ENCODE data around the gene CDCP1.
"Not testable (repeated sequence)": the region's sequence is repeated elsewhere in the genome, so short reads cannot be mapped to it uniquely, and the experiment has no call there.

Gene CDCP1

DNA sequence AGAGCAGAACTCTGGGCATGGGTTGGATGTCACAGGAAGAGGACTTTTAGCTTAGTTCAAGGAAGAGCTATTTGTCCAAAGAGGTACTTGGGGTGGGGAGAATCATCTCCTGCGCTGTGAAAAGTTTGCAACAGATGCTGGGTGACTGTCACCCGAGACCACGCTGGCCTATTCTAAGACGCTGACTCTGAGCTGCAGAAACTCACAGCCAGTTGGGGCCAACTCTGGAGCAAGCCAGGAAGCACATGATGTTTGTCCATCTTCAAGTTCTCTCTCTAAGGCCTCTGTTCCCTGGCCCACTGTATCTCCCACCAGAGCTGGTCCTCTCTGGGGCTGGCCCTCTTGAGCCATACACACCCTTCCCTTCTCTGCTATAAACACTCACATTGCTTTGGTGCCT, 17.9 kb upstream of the CDCP1 start:
- Histone ChIP-seq H3K9me3 (no peaks in the 10 kb centered on the region), H3K4me1 (peaks cover 9% of the 10 kb centered on the region), H3K27me3 (ENCODE audit: low read depth) (peaks cover 5% of the 10 kb centered on the region; the same call in 1 of the 2 replicates), H3K36me3 (replicated peaks) (no peaks in the 10 kb centered on the region), H3K4me3 (no peak overlapping the region)
- in situ Hi-C loops (cut with MboI; ENCODE audit: low sequenced_read_pairs) = no loop called here
- DNase-seq (ENCODE audit: low spot score in 2 of 2) = no peak

DNA sequence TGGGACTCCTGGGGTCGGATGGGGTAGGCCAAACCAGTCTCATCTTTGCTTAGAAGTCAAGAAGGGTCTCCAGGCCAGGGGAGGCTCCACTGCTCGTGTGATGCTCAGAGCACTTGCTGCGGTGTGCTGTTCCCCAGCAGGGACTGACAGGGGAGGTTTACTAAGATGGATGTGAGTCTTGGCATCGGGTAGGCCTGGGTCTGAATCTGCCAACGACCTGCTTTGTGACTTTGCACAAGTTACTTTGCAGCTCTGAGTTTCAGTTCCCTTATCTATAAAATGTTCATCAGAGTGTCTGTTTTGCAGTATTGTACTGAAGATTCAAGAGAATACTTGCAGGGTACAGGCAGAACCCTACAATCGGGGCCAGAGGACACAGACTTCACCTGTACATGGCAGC, 17.3 kb upstream of the CDCP1 start:
- Histone ChIP-seq H3K4me1 (peaks cover 9% of the 10 kb centered on the region), H3K27me3 (ENCODE audit: low read depth) (peaks cover 5% of the 10 kb centered on the region; the same call in 1 of the 2 replicates), H3K9me3 (no peaks in the 10 kb centered on the region), H3K36me3 (replicated peaks) (no peaks in the 10 kb centered on the region), H3K4me3 (no peak overlapping the region)
- DNase-seq (ENCODE audit: low spot score in 2 of 2) = no peak
- in situ Hi-C loops (cut with MboI; ENCODE audit: low sequenced_read_pairs) = no loop called here

DNA sequence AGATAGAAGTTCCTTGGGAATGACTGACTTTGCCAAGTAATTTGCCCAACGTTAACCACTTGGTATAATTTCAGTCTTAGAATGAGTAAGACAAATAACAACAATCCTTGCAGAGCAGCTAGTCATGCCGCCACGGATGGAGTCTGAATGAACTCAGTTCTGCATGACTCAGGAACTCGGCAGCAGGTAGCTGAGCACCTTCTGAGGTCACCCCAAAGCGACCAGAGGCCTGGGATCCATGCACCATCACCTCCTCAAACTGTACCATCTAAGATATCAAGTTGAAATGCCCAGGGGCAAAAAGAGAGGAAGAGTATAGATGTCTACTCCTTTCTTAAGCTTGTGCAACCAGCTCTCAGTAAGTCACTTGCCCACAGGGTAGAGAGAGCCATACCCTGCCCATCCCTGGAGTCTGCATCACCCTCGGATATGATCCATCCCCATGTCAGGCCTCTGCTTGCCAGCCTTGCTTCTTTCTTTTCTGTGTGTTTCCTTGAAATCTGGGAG, 8.5 kb upstream of the CDCP1 start:
- DNase-seq (ENCODE audit: low spot score in 2 of 2) = no peak
- no peaks in the 10 kb centered on the region for H3K9me3 ChIP-seq
- no peaks in the 10 kb centered on the region for H3K36me3 ChIP-seq (replicated peaks)
- H3K27me3 ChIP-seq (ENCODE audit: low read depth) = no peaks in the 10 kb centered on the region
- H3K4me1 ChIP-seq = no peaks in the 10 kb centered on the region
- in situ Hi-C loops (cut with MboI; ENCODE audit: low sequenced_read_pairs) = no loop called here
- H3K4me3 ChIP-seq = no peak overlapping the region

DNA sequence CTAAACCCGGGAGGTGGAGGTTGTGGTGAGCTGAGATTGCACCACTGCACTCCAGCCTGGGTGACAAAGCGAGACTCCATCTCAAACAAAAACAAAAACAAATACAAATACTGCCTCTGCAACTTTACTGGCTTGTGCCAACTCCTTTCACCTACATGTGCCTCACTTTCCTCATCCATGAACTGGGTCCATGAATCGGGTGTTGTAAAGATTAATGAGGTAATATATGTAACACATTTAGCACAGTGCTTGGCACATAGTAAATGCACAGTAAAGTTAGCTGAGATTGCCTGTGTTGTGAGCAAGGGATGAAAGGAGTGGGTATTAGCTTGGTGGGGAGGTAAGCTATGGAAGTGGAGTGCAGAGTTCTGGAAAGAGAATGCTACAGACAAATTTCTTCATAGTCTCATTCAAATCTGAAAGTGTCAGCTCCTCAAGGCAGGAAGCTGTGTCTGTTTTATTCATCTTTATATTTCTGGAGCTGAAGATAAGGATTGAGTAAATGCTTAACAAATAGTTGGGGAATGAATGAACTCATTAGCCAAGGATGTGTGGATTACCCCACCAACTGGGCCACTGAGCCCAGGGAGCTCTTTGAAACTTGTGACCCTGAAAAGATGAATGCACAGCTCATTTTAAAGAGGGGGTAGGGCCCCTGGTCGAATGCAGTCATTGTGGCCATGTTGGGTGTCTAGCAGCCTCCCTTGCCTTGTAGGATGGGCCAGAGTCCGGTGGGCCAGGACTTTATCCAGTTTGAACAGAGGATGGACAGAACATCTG, 7.7 kb upstream of the CDCP1 start:
- Histone ChIP-seq H3K36me3 (replicated peaks) (no peaks in the 10 kb centered on the region), H3K27me3 (ENCODE audit: low read depth) (no peaks in the 10 kb centered on the region), H3K4me1 (no peaks in the 10 kb centered on the region), H3K9me3 (no peaks in the 10 kb centered on the region), H3K4me3 (no peak overlapping the region)
- DNase-seq (ENCODE audit: low spot score in 2 of 2) = no peak
- in situ Hi-C loops (cut with MboI; ENCODE audit: low sequenced_read_pairs) = no loop called here

DNA sequence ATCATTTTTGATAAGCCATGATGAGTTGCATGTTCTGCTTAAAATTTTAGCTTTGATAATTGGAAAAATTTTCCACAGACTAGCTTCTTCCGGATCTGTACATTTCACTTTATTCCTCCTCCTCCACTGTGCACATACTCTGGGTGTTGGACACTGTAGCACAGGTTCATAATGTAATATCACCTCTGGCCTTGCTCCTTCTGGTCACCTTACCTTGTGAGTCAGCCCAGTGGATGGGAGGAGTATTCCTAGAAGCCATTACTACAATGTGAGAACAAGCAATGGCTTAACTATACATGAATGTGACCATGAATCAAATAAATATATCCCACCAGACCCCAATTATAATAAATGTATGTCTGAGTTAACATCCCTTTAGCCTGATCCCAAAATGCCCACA, 6.1 kb upstream of the CDCP1 start:
- H3K27me3 ChIP-seq (ENCODE audit: low read depth) = peaks cover 11% of the 10 kb centered on the region
- no peaks in the 10 kb centered on the region for H3K36me3 ChIP-seq (replicated peaks)
- in situ Hi-C loops (cut with MboI; ENCODE audit: low sequenced_read_pairs) = no loop called here
- DNase-seq (ENCODE audit: low spot score in 2 of 2) = no peak
- no peaks in the 10 kb centered on the region for H3K9me3 ChIP-seq
- no peak overlapping the region for H3K4me3 ChIP-seq
- H3K4me1 ChIP-seq = no peaks in the 10 kb centered on the region

DNA sequence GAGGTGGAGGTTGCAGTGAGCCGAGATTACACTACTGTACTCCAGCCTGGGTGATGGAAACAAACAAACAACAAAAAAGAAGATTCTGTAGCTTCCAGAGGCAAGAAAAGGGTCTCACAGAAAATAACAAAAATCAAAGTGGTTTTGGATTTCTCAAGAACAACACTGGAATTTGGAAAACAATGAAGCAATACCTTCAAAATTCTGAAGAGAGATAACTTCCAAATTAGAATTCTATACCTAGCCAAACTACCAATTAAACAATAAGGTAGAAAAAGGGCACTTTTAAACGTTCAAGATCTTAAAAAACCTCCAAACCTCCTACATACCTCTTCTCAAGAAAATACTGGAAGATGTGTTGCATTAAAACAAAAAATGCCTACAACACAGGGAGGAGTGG, 4.9 kb upstream of the CDCP1 start:
- DNase-seq (ENCODE audit: low spot score in 2 of 2) = no peak
- Histone ChIP-seq H3K27me3 (ENCODE audit: low read depth) (peaks cover 23% of the 10 kb centered on the region), H3K4me1 (no peaks in the 10 kb centered on the region), H3K36me3 (replicated peaks) (no peaks in the 10 kb centered on the region), H3K4me3 (no peak overlapping the region), H3K9me3 (no peaks in the 10 kb centered on the region)
- in situ Hi-C loops (cut with MboI; ENCODE audit: low sequenced_read_pairs) = no loop called here

DNA sequence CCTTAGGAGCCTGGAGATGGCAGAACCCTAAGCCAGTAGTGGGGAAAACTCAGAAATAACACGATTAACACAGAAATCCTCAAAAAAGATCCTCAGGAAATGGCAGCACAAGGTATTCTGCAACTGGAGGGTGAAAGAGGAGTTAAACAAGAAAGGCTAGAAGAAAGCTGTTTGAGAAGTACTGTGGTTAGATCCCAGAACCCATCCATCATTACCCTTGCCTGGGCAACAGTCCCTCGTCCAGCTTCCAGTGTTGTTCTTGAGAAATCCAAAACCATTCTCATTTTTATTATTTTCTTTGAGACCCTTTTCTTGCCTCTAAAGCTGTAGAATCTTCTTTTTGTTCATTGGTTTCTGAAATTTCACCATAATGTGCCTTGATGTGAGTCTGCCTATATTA, 2.7 kb upstream of the CDCP1 start:
- Histone ChIP-seq H3K4me1 (no peaks in the 10 kb centered on the region), H3K36me3 (replicated peaks) (no peaks in the 10 kb centered on the region), H3K4me3 (no peak overlapping the region), H3K27me3 (ENCODE audit: low read depth) (peaks cover 42% of the 10 kb centered on the region), H3K9me3 (no peaks in the 10 kb centered on the region)
- in situ Hi-C loops (cut with MboI; ENCODE audit: low sequenced_read_pairs) = no loop called here
- no peak for DNase-seq (ENCODE audit: low spot score in 2 of 2)

DNA sequence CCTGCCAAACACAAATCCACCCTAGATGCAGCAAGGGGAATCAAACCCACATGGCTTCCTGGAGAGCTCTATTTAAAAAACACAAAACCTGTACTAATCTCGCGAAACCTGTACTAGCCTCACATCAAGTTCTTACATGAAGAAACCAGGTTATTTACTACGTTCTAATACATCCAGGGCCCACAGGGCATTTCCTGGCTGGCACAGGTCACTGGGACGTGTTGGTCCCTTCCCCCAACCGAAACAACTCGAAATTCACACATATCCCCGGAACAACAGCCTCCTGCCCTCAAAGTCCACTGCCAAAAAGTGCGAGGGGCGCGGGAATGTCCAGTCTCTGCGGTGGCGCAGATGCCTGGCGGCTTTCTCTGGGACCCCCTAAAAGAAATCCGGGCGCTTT, 955 bp downstream of the CDCP1 start:
- no peak for DNase-seq (ENCODE audit: low spot score in 2 of 2)
- Histone ChIP-seq H3K36me3 (replicated peaks) (no peaks in the 10 kb centered on the region), H3K9me3 (no peaks in the 10 kb centered on the region), H3K27me3 (ENCODE audit: low read depth) (peaks cover 42% of the 10 kb centered on the region), H3K4me3 (no peak overlapping the region), H3K4me1 (no peaks in the 10 kb centered on the region)
- in situ Hi-C loops (cut with MboI; ENCODE audit: low sequenced_read_pairs) = no loop called here

DNA sequence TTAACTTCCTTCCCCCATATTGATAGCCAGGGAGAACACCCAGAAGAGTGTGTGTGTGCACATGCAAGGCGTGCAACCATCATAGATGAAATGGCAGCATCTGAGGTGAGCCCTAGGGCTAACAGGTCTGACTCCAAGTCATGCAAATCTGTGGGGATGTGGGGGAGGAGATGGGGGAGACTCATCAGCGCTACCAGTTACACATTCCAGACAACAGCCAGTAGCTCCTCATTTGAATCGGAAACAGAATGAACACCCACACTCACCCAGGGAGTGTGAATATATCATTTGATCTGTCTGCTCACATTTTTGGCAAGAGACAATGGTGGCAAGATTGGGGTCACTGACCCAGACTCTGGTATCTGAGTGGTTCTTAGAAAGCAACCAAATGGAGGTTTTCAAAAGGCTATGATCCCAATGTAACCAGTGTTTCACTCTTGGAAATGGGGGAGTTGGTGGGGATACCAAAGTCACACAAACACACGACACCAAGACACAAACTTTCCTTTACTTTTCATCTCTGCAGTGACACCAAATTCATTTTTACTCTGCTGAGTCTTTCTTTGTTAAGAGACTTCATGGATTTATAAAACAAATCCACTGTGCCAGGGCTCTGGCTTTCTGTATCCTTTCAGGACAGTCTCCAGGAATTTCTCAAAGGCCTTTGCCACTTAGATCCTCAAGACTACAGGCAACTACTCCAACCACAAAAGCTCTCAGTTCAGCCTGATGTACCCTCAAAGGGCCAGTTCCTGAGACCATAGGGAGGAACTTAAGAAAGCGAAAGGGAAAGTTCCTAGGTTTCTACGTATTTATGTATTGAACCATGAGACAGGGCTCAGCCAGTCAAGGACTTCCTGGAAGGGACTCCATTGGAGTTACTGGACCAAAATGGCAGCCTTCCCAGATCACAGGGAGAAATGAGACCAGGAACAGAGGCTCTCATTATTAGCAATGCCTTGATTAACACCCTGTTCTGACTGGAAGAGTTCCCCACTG, 2.2 kb downstream of the CDCP1 start:
- in situ Hi-C loops (cut with MboI; ENCODE audit: low sequenced_read_pairs) = no loop called here
- H3K4me3 ChIP-seq = no peak overlapping the region

DNA sequence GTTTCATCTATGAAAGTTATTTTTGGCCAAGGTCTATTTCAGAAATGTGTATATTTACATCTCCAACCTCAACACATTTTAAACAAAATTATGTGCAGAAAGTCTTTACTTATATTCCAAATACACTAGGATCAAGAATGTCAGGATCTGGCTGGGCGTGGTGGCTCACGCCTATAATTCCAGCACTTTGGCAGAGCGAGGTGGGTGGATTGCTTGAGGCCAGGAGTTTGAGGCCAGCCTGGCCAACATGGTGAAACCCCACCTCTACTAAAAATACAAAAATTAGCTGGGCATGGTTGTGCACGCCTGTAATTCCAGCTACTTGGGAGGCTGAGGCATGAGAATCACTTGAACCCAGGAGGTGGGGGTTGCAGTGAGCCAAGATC, 5.4 kb downstream of the CDCP1 start:
- DNase-seq (ENCODE audit: low spot score in 2 of 2); H3K36me3 ChIP-seq (replicated peaks); in situ Hi-C loops (cut with MboI; ENCODE audit: low sequenced_read_pairs); H3K9me3 ChIP-seq; H3K4me3 ChIP-seq; H3K4me1 ChIP-seq: not testable (repeated sequence)
- H3K27me3 ChIP-seq (ENCODE audit: low read depth) = peaks cover 16% of the 10 kb centered on the region

More for the DNA sequence above, 2.2 kb downstream of the CDCP1 start:
- Histone ChIP-seq H3K9me3 (no peaks in the 10 kb centered on the region), H3K27me3 (ENCODE audit: low read depth) (peaks cover 42% of the 10 kb centered on the region), H3K36me3 (replicated peaks) (no peaks in the 10 kb centered on the region), H3K4me1 (no peaks in the 10 kb centered on the region)
- no peak for DNase-seq (ENCODE audit: low spot score in 2 of 2)

DNA sequence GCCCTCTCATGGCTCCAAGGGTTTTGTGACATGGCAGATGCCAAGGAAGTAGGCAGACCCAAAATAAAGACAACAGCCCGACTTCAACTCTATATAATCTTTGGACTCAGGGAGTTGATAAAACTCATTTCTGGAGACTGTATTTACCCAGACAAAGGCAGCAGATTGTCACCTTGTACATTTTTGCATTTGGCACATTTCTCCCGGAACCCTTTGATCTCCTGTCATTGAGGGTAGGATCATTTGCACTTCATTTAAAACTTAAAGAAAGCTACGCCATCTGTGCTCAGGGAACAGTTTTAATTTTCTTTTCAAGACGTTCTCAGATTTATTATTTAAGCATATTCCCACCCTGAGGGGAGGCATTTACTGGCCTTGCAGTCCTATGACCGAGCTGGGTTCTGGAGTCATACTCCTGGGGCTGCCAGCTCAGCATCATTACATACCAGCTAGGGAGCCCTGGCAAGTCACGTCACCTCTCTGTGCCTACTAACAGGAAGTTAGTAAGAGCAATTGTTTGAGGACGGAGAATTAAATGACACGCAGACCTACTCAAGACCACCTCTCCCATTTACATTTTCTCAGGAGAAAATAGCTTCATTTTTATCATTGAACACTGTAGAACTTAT, 5.9 kb downstream of the CDCP1 start:
- Histone ChIP-seq H3K27me3 (ENCODE audit: low read depth) (peaks cover 11% of the 10 kb centered on the region), H3K4me1 (0 out of 2 replicates have a peak, but pooled peaks cover 2% of the 10 kb centered on the region), H3K9me3 (no peaks in the 10 kb centered on the region), H3K36me3 (replicated peaks) (no peaks in the 10 kb centered on the region), H3K4me3 (no peak overlapping the region)
- in situ Hi-C loops (cut with MboI; ENCODE audit: low sequenced_read_pairs) = no loop called here
- DNase-seq (ENCODE audit: low spot score in 2 of 2) = no peak

DNA sequence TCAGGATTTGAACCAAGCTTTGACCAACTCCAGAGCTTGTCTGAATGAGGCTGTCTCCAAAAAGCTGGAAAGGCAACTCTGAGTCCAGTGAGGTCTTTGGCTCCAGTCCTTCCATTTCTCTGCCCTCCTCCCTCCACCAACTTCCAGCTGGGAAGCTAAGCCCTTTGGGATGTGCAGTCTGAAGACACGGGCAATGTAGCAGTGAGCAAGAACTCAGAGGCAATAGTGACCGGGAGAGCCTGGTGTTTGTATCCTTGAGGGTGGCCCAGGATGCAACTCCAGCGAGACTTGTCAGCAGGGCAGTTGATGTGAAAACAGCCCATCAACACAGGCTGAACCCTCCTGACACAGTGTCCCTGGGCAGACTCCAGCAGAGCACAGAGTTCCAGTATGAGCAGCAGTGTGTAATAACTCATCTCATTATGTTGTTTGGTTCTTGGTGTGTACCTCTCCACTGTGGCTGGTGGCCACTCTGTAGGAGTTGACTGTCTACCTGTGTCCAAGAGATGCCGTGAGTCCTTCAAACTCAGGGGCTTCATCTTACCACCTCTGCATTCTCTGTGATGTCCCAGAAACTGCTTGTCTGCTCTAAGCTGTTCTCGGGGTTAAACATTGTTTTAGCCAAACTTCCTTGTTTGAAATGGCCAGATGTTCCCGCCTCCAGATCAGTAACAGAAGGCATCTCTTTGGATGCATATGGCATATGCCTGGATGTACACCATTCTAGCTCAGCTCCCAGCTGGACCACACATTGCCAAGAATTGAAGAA, 6.6 kb downstream of the CDCP1 start:
- H3K4me3 ChIP-seq = no peak overlapping the region
- peaks cover 4% of the 10 kb centered on the region for H3K27me3 ChIP-seq (ENCODE audit: low read depth)
- H3K4me1 ChIP-seq = 0 out of 2 replicates have a peak, but pooled peaks cover 2% of the 10 kb centered on the region
- in situ Hi-C loops (cut with MboI; ENCODE audit: low sequenced_read_pairs) = no loop called here
- no peaks in the 10 kb centered on the region for H3K9me3 ChIP-seq
- no peaks in the 10 kb centered on the region for H3K36me3 ChIP-seq (replicated peaks)
- DNase-seq (ENCODE audit: low spot score in 2 of 2) = no peak

DNA sequence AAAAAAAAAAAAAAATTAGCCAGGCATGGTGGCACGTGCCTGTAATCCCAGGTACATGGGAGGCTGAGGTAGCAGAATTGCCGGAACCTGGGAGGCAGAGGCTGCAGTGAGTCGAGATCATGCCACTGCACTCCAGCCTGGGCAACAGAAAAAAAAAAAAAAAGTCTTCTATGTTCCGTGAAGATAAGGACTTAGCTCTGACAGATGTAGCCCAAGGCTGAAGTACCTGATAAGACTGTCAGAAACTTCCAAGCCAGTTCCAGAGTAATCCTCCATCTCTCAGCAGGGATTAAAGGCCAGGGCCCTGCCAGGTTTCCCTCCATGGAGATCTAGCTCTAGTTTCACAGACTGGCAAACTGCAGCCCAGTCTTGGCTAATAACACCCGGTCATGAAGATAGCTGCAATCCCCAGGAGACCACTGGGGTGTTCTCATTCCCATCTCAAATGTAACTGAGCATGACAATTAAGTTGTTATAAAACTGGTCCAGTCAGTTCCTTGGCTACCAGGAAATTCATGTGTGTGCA, 8.5 kb downstream of the CDCP1 start:
- 0 out of 2 replicates have a peak, but pooled peaks cover 2% of the 10 kb centered on the region for H3K4me1 ChIP-seq
- H3K27me3 ChIP-seq (ENCODE audit: low read depth) = no peaks in the 10 kb centered on the region
- no peaks in the 10 kb centered on the region for H3K9me3 ChIP-seq
- DNase-seq (ENCODE audit: low spot score in 2 of 2) = no peak
- in situ Hi-C loops (cut with MboI; ENCODE audit: low sequenced_read_pairs) = no loop called here
- H3K4me3 ChIP-seq = no peak overlapping the region
- no peaks in the 10 kb centered on the region for H3K36me3 ChIP-seq (replicated peaks)
